ENCODE data around the gene FBXL15. TPM values are rescaled to one million over a fixed set of nuclear protein-coding genes. Genes with fewer than 3 reads are reported as not detected.

Gene FBXL15
- total and polyA plus RNA-seq, 11 donors: 6.6 to 20.0 (median 10.2) TPM

- no peak overlapping the region for H3K4me3 ChIP-seq
- peaks cover 0 to 27% (median 8%) of the 10 kb centered on the region in 12 donors for H3K4me1 ChIP-seq
- 69 to 74% (median 71%) methylated on average over 13 to 16 of the region's 16 CpGs for WGBS, 4 donors
- intact Hi-C loops (cut with DNase I): loop anchor here in 1 of 10 donors (10.0 kb wide), 1 partner anchor 249 kb away; no protein-coding TSS in a partner anchor
- H3K36me3 ChIP-seq: no peaks in the 10 kb centered on the region
- DNase-seq: no peak
- no peak for ATAC-seq
- no peaks in the 10 kb centered on the region for H3K9me3 ChIP-seq
- H3K27me3 ChIP-seq: peaks cover 28 to 95% (median 63%) of the 10 kb centered on the region in 9 donors
- TF ChIP-seq CTCF (IDR thresholded peaks at IDR 0.05) (no peak), POLR2A (IDR thresholded peaks at IDR 0.05) (no peak)
- no peak overlapping the region for H3K27ac ChIP-seq
Observed at GRCh38 chr10:102413806-102414561, 6.7 kb upstream of the FBXL15 start.

DNA sequence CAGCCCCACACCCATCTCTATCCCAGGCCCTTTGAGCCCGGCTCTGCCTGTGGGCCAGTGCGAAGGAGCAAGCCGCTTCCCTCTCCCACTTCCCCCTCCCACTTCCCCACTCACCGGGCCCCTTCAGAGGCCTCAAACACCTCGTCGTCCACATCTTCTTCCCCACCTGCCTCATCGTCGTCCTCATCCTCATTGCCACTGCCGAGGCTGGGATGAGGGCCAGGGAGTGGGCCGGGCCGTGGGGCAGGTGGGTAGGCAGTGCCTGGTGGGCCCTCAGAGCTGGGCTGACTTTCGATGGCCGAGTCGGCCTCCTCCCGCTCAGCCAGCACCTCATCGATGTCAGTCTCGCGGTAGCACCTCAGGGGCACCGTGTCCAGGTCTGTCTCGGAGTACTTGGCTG, 5.9 kb upstream of the FBXL15 start:
- no peak for DNase-seq
- H3K36me3 ChIP-seq: no peaks in the 10 kb centered on the region
- no peak overlapping the region for H3K27ac ChIP-seq
- H3K9me3 ChIP-seq: no peaks in the 10 kb centered on the region
- peaks cover 0 to 27% (median 10%) of the 10 kb centered on the region in 12 donors for H3K4me1 ChIP-seq
- no peak for TF ChIP-seq POLR2A (IDR thresholded peaks at IDR 0.05)
- TF ChIP-seq CTCF (IDR thresholded peaks at IDR 0.05): no peak
- 48 to 57% (median 51%) methylated on average over 20 of the region's 20 CpGs for WGBS, 4 donors
- H3K27me3 ChIP-seq: peaks cover 25 to 88% (median 59%) of the 10 kb centered on the region in 9 donors
- H3K4me3 ChIP-seq: no peak overlapping the region
- intact Hi-C loops (cut with DNase I): loop anchor here in 1 of 10 donors (10.0 kb wide), 1 partner anchor 250 kb away; no protein-coding TSS in a partner anchor
- ATAC-seq: no peak

- TF ChIP-seq POLR2A (IDR thresholded peaks at IDR 0.05): no peak
- intact Hi-C loops (cut with DNase I): loop anchor here in 1 of 10 donors (10.0 kb wide), 1 partner anchor 251 kb away; no protein-coding TSS in a partner anchor
- Histone ChIP-seq H3K27ac (no peak overlapping the region), H3K36me3 (no peaks in the 10 kb centered on the region), H3K4me3 (no peak overlapping the region), H3K27me3 (peaks cover 13 to 73% (median 44%) of the 10 kb centered on the region in 9 donors), H3K4me1 (peaks cover 3 to 22% (median 15%) of the 10 kb centered on the region in 12 donors), H3K9me3 (no peaks in the 10 kb centered on the region)
- DNase-seq (no peak), ATAC-seq (no peak)
- 55 to 83% (median 71%) methylated on average over 2 to 9 of the region's 9 CpGs for WGBS, 4 donors
Observed at GRCh38 chr10:102416283-102416682, 4.4 kb upstream of the FBXL15 start.

DNA sequence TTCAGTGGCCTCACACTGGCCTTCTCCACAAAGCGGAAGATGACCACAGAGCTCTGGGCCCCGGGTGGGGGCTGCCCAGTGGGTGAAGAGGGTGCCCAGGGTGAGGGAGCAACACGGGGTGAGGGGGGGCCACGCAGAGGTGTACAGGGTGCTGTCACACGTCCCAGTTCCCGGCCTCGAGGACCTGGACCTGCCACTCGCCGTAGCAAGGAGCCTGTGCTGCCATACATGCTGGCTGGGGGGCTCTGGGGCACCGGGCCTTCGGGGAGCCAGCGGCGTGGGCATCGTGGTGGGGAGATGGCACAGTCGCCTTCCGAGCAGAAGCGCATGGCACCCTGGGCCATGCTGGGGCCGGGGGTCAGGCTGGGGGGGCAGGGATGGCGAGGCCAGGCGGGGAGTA, 3.9 kb upstream of the FBXL15 start:
- Histone ChIP-seq H3K4me1 (peaks cover 3 to 24% (median 15%) of the 10 kb centered on the region in 12 donors), H3K9me3 (no peaks in the 10 kb centered on the region), H3K36me3 (no peaks in the 10 kb centered on the region), H3K27me3 (peaks cover 12 to 69% (median 40%) of the 10 kb centered on the region in 9 donors), H3K27ac (no peak overlapping the region), H3K4me3 (no peak overlapping the region)
- no peak for ATAC-seq
- intact Hi-C loops (cut with DNase I): loop anchor here in 1 of 10 donors (10.0 kb wide), 1 partner anchor 252 kb away; no protein-coding TSS in a partner anchor
- 83 to 90% (median 85%) methylated on average over 11 to 20 of the region's 20 CpGs for WGBS, 4 donors
- TF ChIP-seq CTCF (IDR thresholded peaks at IDR 0.05): no peak
- no peak for TF ChIP-seq POLR2A (IDR thresholded peaks at IDR 0.05)
- no peak for DNase-seq

All from heart left ventricle (tissue), 16 donors.